LoVo (cell line): ENCODE data around the gene OBP2A.
"Not testable (repeated sequence)": the region's sequence is repeated elsewhere in the genome, so short reads cannot be mapped to it uniquely, and the experiment has no call there.

Experiments used
- DNase-seq: peaks from one replicate; pipeline ENCODE4 v3.0.0-alpha.2; 2016; ENCODE audit warnings: low spot score

The OBP2A gene

GRCh38 chr9:135512241-135512603, 33.7 kb upstream of the OBP2A start:
- no peak for DNase-seq

- DNase-seq: no peak
These were observed 33.0 kb upstream of the OBP2A start for GRCh38 chr9:135512904-135513303.

GRCh38 chr9:135513351-135513846, 32.5 kb upstream of the OBP2A start:
- DNase-seq: no peak

- DNase-seq: not testable (repeated sequence)
These were observed 32.0 kb upstream of the OBP2A start for GRCh38 chr9:135513906-135514305.

GRCh38 chr9:135514342-135515082, 31.4 kb upstream of the OBP2A start:
- DNase-seq: no peak

GRCh38 chr9:135515083-135515951, 30.6 kb upstream of the OBP2A start:
- DNase-seq: no peak

GRCh38 chr9:135516132-135516860, 29.6 kb upstream of the OBP2A start:
- no peak for DNase-seq

- no peak for DNase-seq
These were observed 28.5 kb upstream of the OBP2A start for GRCh38 chr9:135517407-135517822.

GRCh38 chr9:135519179-135519971, 26.6 kb upstream of the OBP2A start:
- DNase-seq: no peak

GRCh38 chr9:135520916-135521607, 24.9 kb upstream of the OBP2A start, which contains the start of gene LCN1:
LCN1 (plus strand) TSS chr9:135521440; CDS start chr9:135521498, 58 bp downstream.
- DNase-seq: no peak

GRCh38 chr9:135521608-135522095, 24.3 kb upstream of the OBP2A start:
- no peak for DNase-seq

- no peak for DNase-seq
These were observed 23.6 kb upstream of the OBP2A start for GRCh38 chr9:135522137-135522877.

GRCh38 chr9:135522931-135523330, 23.0 kb upstream of the OBP2A start:
- no peak for DNase-seq

- no peak for DNase-seq
These were observed 22.3 kb upstream of the OBP2A start for GRCh38 chr9:135523521-135524129.

- no peak for DNase-seq
These were observed 21.6 kb upstream of the OBP2A start for GRCh38 chr9:135524130-135524861.

- DNase-seq: no peak
These were observed 20.5 kb upstream of the OBP2A start for GRCh38 chr9:135525241-135526088.

- DNase-seq: no peak
These were observed 19.7 kb upstream of the OBP2A start for GRCh38 chr9:135526089-135526729.
